ENCODE data around the gene FLVCR1. TPM values are rescaled to one million over a fixed set of nuclear protein-coding genes. Genes with fewer than 3 reads are reported as not detected.
"Not testable (repeated sequence)": the region's sequence is repeated elsewhere in the genome, so short reads cannot be mapped to it uniquely, and the experiment has no call there.

FLVCR1 gene
- total RNA-seq, 1 donor from 2014 or later = 6.8 TPM

- no peaks in the 10 kb centered on the region for H3K36me3 ChIP-seq (ENCODE audit: control insufficient read depth, insufficient read depth, low read length)
- H3K4me3 ChIP-seq (ENCODE audit: low read depth, low read length) = no peak overlapping the region
- no peak for DNase-seq (ENCODE audit: low read depth)
- TF ChIP-seq CTCF (IDR thresholded peaks at IDR 0.05; ENCODE audit: insufficient read depth, low read length, severe bottlenecking) = no peak
- FAIRE-seq = no peak
- H3K27me3 ChIP-seq (ENCODE audit: control insufficient read depth, insufficient read depth, low read length) = no peaks in the 10 kb centered on the region
These were observed 45.6 kb downstream of the FLVCR1 start for GRCh38 chr1:212903664-212904063.

- H3K4me3 ChIP-seq (ENCODE audit: low read depth, low read length); DNase-seq (ENCODE audit: low read depth); H3K36me3 ChIP-seq (ENCODE audit: control insufficient read depth, insufficient read depth, low read length); FAIRE-seq; H3K27me3 ChIP-seq (ENCODE audit: control insufficient read depth, insufficient read depth, low read length): not testable (repeated sequence)
These were observed 50.0 kb downstream of the FLVCR1 start for GRCh38 chr1:212908071-212908470.

GRCh38 chr1:212908971-212909370 is 50.9 kb downstream of the FLVCR1 start:
- Histone ChIP-seq H3K36me3 (ENCODE audit: control insufficient read depth, insufficient read depth, low read length) (no peaks in the 10 kb centered on the region), H3K4me3 (ENCODE audit: low read depth, low read length) (no peak overlapping the region), H3K27me3 (ENCODE audit: control insufficient read depth, insufficient read depth, low read length) (no peaks in the 10 kb centered on the region)
- no peak for DNase-seq (ENCODE audit: low read depth)
- FAIRE-seq = no peak
- TF ChIP-seq CTCF (IDR thresholded peaks at IDR 0.05; ENCODE audit: insufficient read depth, low read length, severe bottlenecking) = no peak

GRCh38 chr1:212909652-212910063 is 51.6 kb downstream of the FLVCR1 start:
- FAIRE-seq = no peak
- no peaks in the 10 kb centered on the region for H3K36me3 ChIP-seq (ENCODE audit: control insufficient read depth, insufficient read depth, low read length)
- DNase-seq (ENCODE audit: low read depth) = no peak
- TF ChIP-seq CTCF (IDR thresholded peaks at IDR 0.05; ENCODE audit: insufficient read depth, low read length, severe bottlenecking) = no peak
- H3K4me3 ChIP-seq (ENCODE audit: low read depth, low read length) = no peak overlapping the region
- H3K27me3 ChIP-seq (ENCODE audit: control insufficient read depth, insufficient read depth, low read length) = no peaks in the 10 kb centered on the region

GRCh38 chr1:212910213-212910612 is 52.1 kb downstream of the FLVCR1 start:
- H3K4me3 ChIP-seq (ENCODE audit: low read depth, low read length); FAIRE-seq; H3K27me3 ChIP-seq (ENCODE audit: control insufficient read depth, insufficient read depth, low read length); H3K36me3 ChIP-seq (ENCODE audit: control insufficient read depth, insufficient read depth, low read length); DNase-seq (ENCODE audit: low read depth): not testable (repeated sequence)

- not testable (repeated sequence) for H3K4me3 ChIP-seq (ENCODE audit: low read depth, low read length)
These were observed 55.6 kb downstream of the FLVCR1 start for GRCh38 chr1:212913638-212914037.

GRCh38 chr1:212914110-212914509 is 56.0 kb downstream of the FLVCR1 start:
- not testable (repeated sequence) for H3K4me3 ChIP-seq (ENCODE audit: low read depth, low read length); DNase-seq (ENCODE audit: low read depth); FAIRE-seq; H3K27me3 ChIP-seq (ENCODE audit: control insufficient read depth, insufficient read depth, low read length); H3K36me3 ChIP-seq (ENCODE audit: control insufficient read depth, insufficient read depth, low read length)

More at GRCh38 chr1:212913638-212914037, 55.6 kb downstream of the FLVCR1 start:
- DNase-seq (ENCODE audit: low read depth); H3K27me3 ChIP-seq (ENCODE audit: control insufficient read depth, insufficient read depth, low read length); H3K36me3 ChIP-seq (ENCODE audit: control insufficient read depth, insufficient read depth, low read length); FAIRE-seq: not testable (repeated sequence)

- Histone ChIP-seq H3K4me3 (ENCODE audit: low read depth, low read length) (no peak overlapping the region), H3K36me3 (ENCODE audit: control insufficient read depth, insufficient read depth, low read length) (no peaks in the 10 kb centered on the region), H3K27me3 (ENCODE audit: control insufficient read depth, insufficient read depth, low read length) (no peaks in the 10 kb centered on the region)
- DNase-seq (ENCODE audit: low read depth) = no peak
- TF ChIP-seq CTCF (IDR thresholded peaks at IDR 0.05; ENCODE audit: insufficient read depth, low read length, severe bottlenecking) = no peak
- FAIRE-seq = no peak
These were observed 56.7 kb downstream of the FLVCR1 start for GRCh38 chr1:212914789-212915188.

Data from bronchial epithelial cell (primary cell).